Lower lobe of right lung (tissue), 2 donors: ENCODE measurements around the gene FBXL14. TPM values are rescaled to one million over a fixed set of nuclear protein-coding genes. Genes with fewer than 3 reads are reported as not detected.
A peak's percentile ranks its signal among the peaks of the same experiment; 100 is the strongest.
"Not testable (repeated sequence)": the region's sequence is repeated elsewhere in the genome, so short reads cannot be mapped to it uniquely, and the experiment has no call there.

Experiments
- ATAC-seq, 2 donors: fragments of 200-7000 bp; cut with Tn5 transposase; one replicate each; pipeline ENCODE4 v1.9.1; 2020 to 2022; ENCODE audit warnings: mild to moderate bottlenecking in 2 of 2, moderate library complexity in 2 of 2
- DNase-seq: peaks from one replicate; pipeline ENCODE4 v3.0.0-alpha.2; 2020
- H3K27ac ChIP-seq: fragments of 200-600 bp; one replicate; pipeline ENCODE4 v1.8.0; 2022
- H3K27me3 ChIP-seq: fragments of 200-600 bp; one replicate; pipeline ENCODE4 v1.8.0; 2022; ENCODE audit warnings: low read depth
- H3K36me3 ChIP-seq: fragments of 200-600 bp; one replicate; pipeline ENCODE4 v1.8.0; 2022; ENCODE audit warnings: mild to moderate bottlenecking
- H3K4me1 ChIP-seq: fragments of 200-600 bp; one replicate; pipeline ENCODE4 v1.8.0; 2022
- H3K4me3 ChIP-seq: fragments of 200-600 bp; one replicate; pipeline ENCODE4 v1.8.0; 2022; ENCODE audit warnings: mild to moderate bottlenecking
- H3K9me3 ChIP-seq: fragments of 200-600 bp; one replicate; pipeline ENCODE4 v1.8.0; 2022
- intact Hi-C: fragments of 100-400 bp; cut with DNase I; formaldehyde crosslinking; loops from one replicate; pipeline ENCODE4 v1.11.0; 2022
- total RNA-seq: library from RNA; stranded (reverse); fragmentation: NEBNext Ultra II Directional; extraction: Animal tissue kit (Norgen Biotek cat#: 25700); gene quantifications from one replicate; pipeline ENCODE4 v1.2.1, GENCODE V29; 2021
- TF ChIP-seq, protein P1 (sequence below): fragments of 200-600 bp; IDR thresholded peaks from one replicate; pipeline ENCODE4 v1.8.0; 2022; ENCODE audit warnings: antibody characterized with exemption, mild to moderate bottlenecking
- donor health status: DM: no; HTN: yes; CAD: no; lungs with severe emphysema.

Gene FBXL14
- total RNA-seq, 1 donor from 2014 or later = 16.6 TPM

DNA sequence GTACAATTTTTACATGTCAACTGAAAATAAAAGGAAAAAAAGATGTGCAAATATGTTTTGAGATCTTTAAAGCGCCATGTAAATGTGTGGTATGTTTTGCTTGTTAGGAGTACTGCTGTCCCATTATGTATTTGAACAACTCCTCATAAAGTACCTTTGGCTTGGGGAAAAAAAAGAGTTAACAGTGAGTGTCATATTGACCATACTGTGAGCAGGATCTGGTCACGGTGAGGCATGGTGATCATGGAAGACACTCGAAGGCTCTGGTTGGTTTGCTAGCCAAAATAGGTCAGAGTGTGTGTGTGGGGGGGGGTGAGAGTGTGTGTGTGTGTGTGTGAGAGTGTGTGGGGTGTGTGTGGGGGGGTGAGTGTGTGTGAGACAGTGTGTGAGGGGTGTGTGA lies 10.1 kb upstream of the FBXL14 start:
- ATAC-seq (no peak), DNase-seq (no peak)
- TF ChIP-seq, protein P1, sequence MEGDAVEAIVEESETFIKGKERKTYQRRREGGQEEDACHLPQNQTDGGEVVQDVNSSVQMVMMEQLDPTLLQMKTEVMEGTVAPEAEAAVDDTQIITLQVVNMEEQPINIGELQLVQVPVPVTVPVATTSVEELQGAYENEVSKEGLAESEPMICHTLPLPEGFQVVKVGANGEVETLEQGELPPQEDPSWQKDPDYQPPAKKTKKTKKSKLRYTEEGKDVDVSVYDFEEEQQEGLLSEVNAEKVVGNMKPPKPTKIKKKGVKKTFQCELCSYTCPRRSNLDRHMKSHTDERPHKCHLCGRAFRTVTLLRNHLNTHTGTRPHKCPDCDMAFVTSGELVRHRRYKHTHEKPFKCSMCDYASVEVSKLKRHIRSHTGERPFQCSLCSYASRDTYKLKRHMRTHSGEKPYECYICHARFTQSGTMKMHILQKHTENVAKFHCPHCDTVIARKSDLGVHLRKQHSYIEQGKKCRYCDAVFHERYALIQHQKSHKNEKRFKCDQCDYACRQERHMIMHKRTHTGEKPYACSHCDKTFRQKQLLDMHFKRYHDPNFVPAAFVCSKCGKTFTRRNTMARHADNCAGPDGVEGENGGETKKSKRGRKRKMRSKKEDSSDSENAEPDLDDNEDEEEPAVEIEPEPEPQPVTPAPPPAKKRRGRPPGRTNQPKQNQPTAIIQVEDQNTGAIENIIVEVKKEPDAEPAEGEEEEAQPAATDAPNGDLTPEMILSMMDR = no peak
- Histone ChIP-seq H3K4me3 (no peak overlapping the region), H3K27me3 (no peaks in the 10 kb centered on the region), H3K9me3 (no peaks in the 10 kb centered on the region), H3K36me3 (no peaks in the 10 kb centered on the region), H3K4me1 (peaks cover 38% of the 10 kb centered on the region), H3K27ac (no peak overlapping the region)
- intact Hi-C loops = no loop called here

DNA sequence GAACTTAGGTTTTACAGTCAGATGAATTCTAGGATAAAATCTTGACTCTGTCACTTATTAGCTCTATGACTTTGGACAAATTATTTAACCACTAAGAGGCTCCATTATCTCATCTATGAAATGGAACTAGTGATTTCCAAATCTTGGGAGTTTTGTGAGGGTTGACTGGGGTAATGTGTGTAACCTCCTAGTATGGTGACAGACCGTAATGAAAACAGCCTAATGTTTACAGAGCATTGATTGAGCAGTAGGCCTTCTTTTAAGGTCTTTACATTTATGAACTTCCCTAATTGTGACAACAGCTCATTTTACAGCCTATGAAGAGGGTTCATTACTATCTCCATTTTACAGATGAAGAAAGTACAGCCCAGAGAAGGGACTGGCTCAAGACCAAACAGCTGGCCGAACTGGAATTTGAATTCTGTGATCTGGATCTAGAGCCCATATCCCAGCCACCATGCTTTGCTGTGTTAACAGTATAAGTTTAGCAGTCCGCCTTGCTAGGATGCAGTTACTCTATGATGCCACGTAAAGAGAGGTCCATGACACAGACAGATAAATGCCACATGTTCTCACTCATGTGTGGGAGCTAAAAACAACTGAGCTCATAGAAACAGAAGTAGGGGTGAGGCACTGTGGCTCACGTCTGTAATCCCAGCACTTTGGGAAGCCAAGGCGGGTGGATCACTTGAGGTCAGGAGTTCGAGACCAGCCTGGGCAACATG lies 9.1 kb upstream of the FBXL14 start:
- TF ChIP-seq, protein P1 = no peak
- DNase-seq = no peak
- Histone ChIP-seq H3K9me3 (no peaks in the 10 kb centered on the region), H3K27ac (no peak overlapping the region), H3K4me1 (peaks cover 35% of the 10 kb centered on the region), H3K4me3 (no peak overlapping the region), H3K36me3 (no peaks in the 10 kb centered on the region), H3K27me3 (no peaks in the 10 kb centered on the region)
- intact Hi-C loops = no loop called here
- no peak for ATAC-seq

DNA sequence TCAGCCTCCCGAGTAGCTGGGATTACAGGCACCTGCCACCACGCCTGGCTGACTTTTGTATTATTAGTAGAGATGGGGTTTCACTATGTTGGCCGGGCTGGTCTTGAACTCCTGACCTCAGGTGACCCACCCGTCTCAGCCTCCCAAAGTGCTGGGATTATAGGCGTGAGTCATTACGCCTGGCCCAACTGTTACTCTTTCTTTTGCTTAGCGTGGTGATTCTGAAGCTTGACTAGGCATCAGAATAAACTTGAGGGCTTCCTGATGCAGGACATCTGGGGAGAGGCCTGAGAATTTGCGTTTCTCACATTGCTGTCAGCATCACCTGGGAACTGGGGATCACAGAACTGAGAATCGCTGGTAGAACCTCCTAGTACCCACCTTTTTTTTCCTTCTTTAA lies 8.3 kb upstream of the FBXL14 start:
- ATAC-seq, H3K4me3 ChIP-seq, H3K36me3 ChIP-seq, DNase-seq, intact Hi-C loops, H3K9me3 ChIP-seq, H3K27me3 ChIP-seq, H3K27ac ChIP-seq: not testable (repeated sequence)
- peaks cover 28% of the 10 kb centered on the region for H3K4me1 ChIP-seq

DNA sequence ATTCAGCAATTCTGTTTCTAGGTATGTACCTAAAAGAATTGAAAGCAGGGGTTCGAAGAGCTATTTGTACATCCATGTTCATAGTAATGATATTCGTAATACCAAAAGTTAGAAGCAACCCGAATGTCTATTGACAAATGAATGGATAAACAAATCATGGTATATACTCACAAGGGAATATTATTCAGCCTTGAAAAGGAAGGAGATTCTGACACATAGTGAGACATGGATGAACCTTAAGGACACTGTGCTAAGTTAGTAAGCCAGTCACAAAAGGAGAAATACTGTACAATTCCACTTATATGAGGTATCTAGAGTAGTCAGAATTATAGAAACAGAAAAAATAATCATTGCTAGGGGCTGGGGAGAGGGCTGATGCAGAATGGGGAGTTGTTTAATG lies 4.4 kb upstream of the FBXL14 start:
- DNase-seq = no peak
- Histone ChIP-seq H3K4me1 (peaks cover 18% of the 10 kb centered on the region), H3K36me3 (no peaks in the 10 kb centered on the region), H3K27me3 (no peaks in the 10 kb centered on the region), H3K27ac (no peak overlapping the region), H3K4me3 (no peak overlapping the region), H3K9me3 (no peaks in the 10 kb centered on the region)
- intact Hi-C loops = no loop called here
- no peak for ATAC-seq
- TF ChIP-seq, protein P1 = no peak

DNA sequence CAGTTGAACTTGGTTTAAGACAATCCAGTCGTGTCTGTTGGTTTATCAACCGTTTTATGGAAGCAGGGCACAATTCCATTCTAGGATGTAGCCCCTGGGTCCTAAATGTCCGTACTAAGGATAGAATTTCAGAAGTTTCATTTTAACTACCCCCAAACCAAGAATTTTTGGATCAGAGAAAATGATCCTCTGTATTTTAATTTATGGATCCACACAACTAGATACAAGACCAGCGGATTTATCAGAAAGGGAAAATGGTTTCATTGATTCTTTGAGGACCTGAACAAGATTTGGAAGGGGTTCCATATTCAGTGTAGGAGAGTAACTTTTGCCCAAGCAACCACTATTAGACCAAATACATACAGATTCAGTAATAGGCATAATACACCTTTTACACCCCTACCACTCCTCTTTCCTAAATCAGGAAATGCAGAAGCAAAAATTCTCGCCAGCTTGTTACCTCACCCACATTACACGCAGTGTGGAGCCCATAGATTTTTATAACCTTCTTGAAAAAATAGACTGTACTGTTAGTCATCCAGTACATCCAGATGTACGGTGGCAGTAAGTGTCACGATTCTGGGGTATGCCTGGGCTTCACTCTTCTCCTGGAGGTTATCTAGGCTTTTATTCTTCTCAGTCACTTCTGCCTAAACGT lies 1.4 kb upstream of the FBXL14 start:
- Histone ChIP-seq H3K27ac (peak overlapping the region; percentile 90), H3K9me3 (no peaks in the 10 kb centered on the region), H3K27me3 (no peaks in the 10 kb centered on the region), H3K4me3 (peak overlapping the region; percentile 92), H3K4me1 (peaks cover 41% of the 10 kb centered on the region), H3K36me3 (no peaks in the 10 kb centered on the region)
- ATAC-seq = no peak
- intact Hi-C loops = no loop called here
- no peak for DNase-seq
- TF ChIP-seq, protein P1 = no peak

DNA sequence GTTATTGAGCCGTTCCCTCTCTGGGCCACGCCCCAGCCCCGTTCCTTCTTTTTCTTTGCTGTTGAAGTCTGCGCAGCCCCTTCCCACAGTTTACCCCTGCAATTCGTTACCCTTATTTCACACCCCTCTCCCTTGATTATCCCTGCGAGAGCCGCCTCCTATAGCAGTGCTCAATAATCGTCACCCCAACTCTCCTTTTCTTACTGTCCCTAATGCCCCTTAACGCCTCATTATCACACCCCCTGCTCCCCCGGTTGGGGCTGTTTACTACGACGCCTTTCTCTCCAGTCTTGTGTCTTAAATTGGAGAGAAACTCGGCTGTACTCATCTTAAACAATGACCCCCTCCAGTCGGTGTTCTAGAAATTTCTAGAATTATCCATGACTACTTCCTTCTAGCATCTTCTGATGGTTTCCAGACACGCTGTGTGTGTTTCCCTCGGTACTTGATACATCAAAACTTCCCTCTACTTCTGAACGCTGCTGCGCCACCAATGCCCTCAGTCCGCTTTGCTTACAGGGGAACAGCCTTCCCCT lies 713 bp upstream of the FBXL14 start:
- peak in 1 of 2 donors; percentile 1 for ATAC-seq
- TF ChIP-seq, protein P1 = no peak
- DNase-seq = no peak
- Histone ChIP-seq H3K4me3 (peak overlapping the region; percentile 92), H3K9me3 (no peaks in the 10 kb centered on the region), H3K4me1 (peaks cover 48% of the 10 kb centered on the region), H3K27ac (peak overlapping the region; percentile 90), H3K36me3 (no peaks in the 10 kb centered on the region), H3K27me3 (no peaks in the 10 kb centered on the region)
- intact Hi-C loops = no loop called here
